Stomach (tissue), 9 donors: ENCODE results near the gene ST6GALNAC3. TPM values are rescaled to one million over a fixed set of nuclear protein-coding genes. Genes with fewer than 3 reads are reported as not detected.

Source experiments
- DNase-seq, 2 donors: peaks; one replicate each; pipeline versions ENCODE4 v3.0.0 to v3.0.0-alpha.2; 2013 to 2019
- H3K27ac ChIP-seq, 5 donors: fragments of 200-600 bp in 4 of 5; sonication (generic) in 4 of 5; one replicate each; pipeline ENCODE4 v1.5.1; 2013 to 2019; ENCODE audit warnings: mild to moderate bottlenecking in 1 of 5, moderate library complexity in 1 of 5
- H3K27me3 ChIP-seq, 3 donors: fragments of 200-600 bp; sonication (generic); one replicate each; pipeline ENCODE4 v1.5.1; 2017 to 2019; ENCODE audit warnings: mixed run types in 1 of 3
- H3K36me3 ChIP-seq, 4 donors: fragments of 200-600 bp; sonication (generic); 1 replicate in 3 of 4; 2 replicates in 1 of 4; pipeline ENCODE4 v1.5.1; 2016 to 2019
- H3K4me1 ChIP-seq, 4 donors: fragments of 200-600 bp; sonication (generic); one replicate each; pipeline ENCODE4 v1.5.1; 2016 to 2019
- H3K4me3 ChIP-seq, 4 donors: fragments of 200-600 bp; sonication (generic) in 3 of 4; one replicate each; pipeline ENCODE4 v1.5.1; 2016 to 2019; ENCODE audit warnings: mild to moderate bottlenecking in 1 of 4
- H3K9me3 ChIP-seq, 4 donors: fragments of 200-600 bp; sonication (generic); one replicate each; pipeline ENCODE4 v1.5.1; 2016 to 2019
- EP300 ChIP-seq: sonication (generic); formaldehyde crosslinking; IDR thresholded peaks from one replicate; pipeline ENCODE4 v1.6.1; 2017; ENCODE audit warnings: antibody characterized with exemption
- POLR2A ChIP-seq, 4 donors: fragments of 450-650 bp; IDR thresholded peaks; one replicate each; pipeline ENCODE4 v1.6.1; 2016; ENCODE audit warnings: antibody characterized with exemption in 4 of 4, control low read depth in 2 of 4, mild to moderate bottlenecking in 1 of 4, moderate library complexity in 1 of 4
- POLR2AphosphoS5 ChIP-seq, 3 donors: sonication (generic); formaldehyde crosslinking; IDR thresholded peaks; one replicate each; pipeline ENCODE4 v1.6.1; 2016; ENCODE audit warnings: antibody characterized with exemption in 3 of 3
- WGBS, 5 donors: extraction: QIAGEN DNeasy Blood & Tissue Kit in 3 of 5; methylation state at CpG; one replicate each; pipeline versions ENCODE4 v1.1.5 to v1.1.7; 2013 to 2018; 5-methylcytosine and 5-hydroxymethylcytosine counted together
- intact Hi-C: fragments of 100-400 bp; cut with DNase I; formaldehyde crosslinking; loops from one replicate; pipeline ENCODE4 v1.15.1; 2023; ENCODE audit warnings: low total_unique reads
- polyA plus RNA-seq, 3 donors: library from polyadenylated mRNA; stranded (reverse); fragments of 200-250 nt; gene quantifications; one replicate each; pipeline ENCODE4 v1.2.3, GENCODE V29; 2013
- total RNA-seq, 5 donors: library from RNA; depleted of rRNA; stranded (reverse); fragments of >200 nt; gene quantifications; one replicate each; pipeline versions ENCODE4 v1.1.0 to v1.2.3, GENCODE V29; 2014 to 2016
- TF ChIP-seq, protein P1 (sequence below), 7 experiments: fragments of 450-650 bp in 4 of 7; fragments of 200-600 bp in 3 of 7; sonication (generic) in 3 of 7; IDR thresholded peaks; one replicate each; pipeline ENCODE4 v1.5.1; 2016 to 2019; ENCODE audit warnings: antibody characterized with exemption in 7 of 7, control low read depth in 2 of 7, mild to moderate bottlenecking in 1 of 7
- donor health status: healthy with polysubstance abuse.
- donor health status: Bipolar disorder and iron deficiency.
- donor health status: healthy.

The ST6GALNAC3 gene
- total and polyA plus RNA-seq, 8 donors, result under 0.01 to 21.7 (median 1.2) TPM; not detected in 1

DNA sequence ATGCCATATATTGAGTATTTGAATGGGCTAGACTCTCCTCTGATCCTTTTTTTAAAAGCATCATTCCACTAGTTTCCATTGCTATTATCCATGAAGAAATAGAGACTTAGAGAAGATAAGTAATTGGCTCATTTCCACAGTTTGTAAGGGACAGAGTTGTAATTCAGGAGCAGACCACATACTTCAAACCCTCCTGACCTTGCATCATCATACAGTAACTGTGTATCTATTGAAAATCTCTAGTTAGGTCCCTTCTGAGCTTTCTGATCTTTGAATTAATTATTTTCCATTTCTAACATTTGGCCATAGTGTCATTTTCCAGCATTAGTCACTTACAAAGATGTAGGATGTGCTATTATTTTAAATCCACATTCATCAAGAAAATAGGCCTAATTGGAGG, 406.3 kb downstream of the ST6GALNAC3 start:
- intact Hi-C loops, result no loop called here
- Histone ChIP-seq H3K27me3 (no peaks in the 10 kb centered on the region), H3K27ac (no peak overlapping the region), H3K4me3 (no peak overlapping the region), H3K4me1 (no peaks in the 10 kb centered on the region), H3K36me3 (no peaks in the 10 kb centered on the region), H3K9me3 (no peaks in the 10 kb centered on the region)
- DNase-seq, result no peak
- TF ChIP-seq POLR2AphosphoS5 (IDR thresholded peaks at IDR 0.05), result no peak
- TF ChIP-seq POLR2A (IDR thresholded peaks at IDR 0.05), result no peak
- no peak for TF ChIP-seq EP300
- TF ChIP-seq, protein P1, sequence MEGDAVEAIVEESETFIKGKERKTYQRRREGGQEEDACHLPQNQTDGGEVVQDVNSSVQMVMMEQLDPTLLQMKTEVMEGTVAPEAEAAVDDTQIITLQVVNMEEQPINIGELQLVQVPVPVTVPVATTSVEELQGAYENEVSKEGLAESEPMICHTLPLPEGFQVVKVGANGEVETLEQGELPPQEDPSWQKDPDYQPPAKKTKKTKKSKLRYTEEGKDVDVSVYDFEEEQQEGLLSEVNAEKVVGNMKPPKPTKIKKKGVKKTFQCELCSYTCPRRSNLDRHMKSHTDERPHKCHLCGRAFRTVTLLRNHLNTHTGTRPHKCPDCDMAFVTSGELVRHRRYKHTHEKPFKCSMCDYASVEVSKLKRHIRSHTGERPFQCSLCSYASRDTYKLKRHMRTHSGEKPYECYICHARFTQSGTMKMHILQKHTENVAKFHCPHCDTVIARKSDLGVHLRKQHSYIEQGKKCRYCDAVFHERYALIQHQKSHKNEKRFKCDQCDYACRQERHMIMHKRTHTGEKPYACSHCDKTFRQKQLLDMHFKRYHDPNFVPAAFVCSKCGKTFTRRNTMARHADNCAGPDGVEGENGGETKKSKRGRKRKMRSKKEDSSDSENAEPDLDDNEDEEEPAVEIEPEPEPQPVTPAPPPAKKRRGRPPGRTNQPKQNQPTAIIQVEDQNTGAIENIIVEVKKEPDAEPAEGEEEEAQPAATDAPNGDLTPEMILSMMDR (IDR thresholded peaks at IDR 0.05), result no peak

DNA sequence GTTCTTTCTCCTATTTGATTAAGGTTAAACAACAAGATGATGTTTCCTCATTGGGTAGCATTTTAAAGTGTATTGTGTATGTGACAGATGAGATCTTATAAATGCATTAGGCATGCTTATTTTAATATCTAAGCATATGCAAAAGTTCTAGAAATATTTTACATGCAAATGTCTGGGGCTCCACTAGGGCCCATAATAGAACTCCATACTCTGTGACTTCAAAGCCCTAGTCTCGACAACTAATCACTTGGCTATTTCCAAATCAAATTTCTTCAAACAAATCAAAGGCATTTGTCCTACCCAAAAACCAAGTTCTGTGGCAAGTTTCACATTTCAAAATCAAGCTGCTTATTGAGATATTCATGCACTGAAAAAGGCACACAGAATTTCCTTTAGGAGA, 407.1 kb downstream of the ST6GALNAC3 start:
- Histone ChIP-seq H3K4me1 (no peaks in the 10 kb centered on the region), H3K9me3 (no peaks in the 10 kb centered on the region), H3K36me3 (no peaks in the 10 kb centered on the region), H3K4me3 (no peak overlapping the region), H3K27ac (no peak overlapping the region), H3K27me3 (no peaks in the 10 kb centered on the region)
- no peak for DNase-seq
- TF ChIP-seq POLR2AphosphoS5 (IDR thresholded peaks at IDR 0.05), result no peak
- no peak for TF ChIP-seq POLR2A (IDR thresholded peaks at IDR 0.05)
- TF ChIP-seq, protein P1 (IDR thresholded peaks at IDR 0.05), result no peak
- no peak for TF ChIP-seq EP300
- intact Hi-C loops, result no loop called here
- WGBS, 5 donors, result 83 to 95% (median 89%) methylated on average over 1 of the region's 1 CpG

DNA sequence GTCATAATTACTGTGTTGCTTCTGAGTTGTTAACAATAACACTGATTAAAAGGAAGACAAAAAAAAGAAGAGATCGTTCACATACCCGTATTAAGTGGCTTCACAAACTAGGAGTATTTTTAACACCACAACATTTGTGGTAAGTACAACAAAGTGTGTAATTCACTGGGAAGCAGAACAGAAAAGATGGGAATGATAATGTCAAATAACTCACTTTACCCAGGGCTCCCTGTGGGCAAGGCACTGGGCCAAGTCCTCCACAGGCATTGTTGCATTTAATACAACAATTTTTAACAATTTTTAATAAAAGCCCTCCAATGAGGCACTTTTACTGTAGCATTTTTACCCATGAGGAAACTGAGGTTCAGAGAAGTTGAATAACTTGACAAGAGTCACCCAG, 407.7 kb downstream of the ST6GALNAC3 start:
- Histone ChIP-seq H3K27me3 (no peaks in the 10 kb centered on the region), H3K4me3 (no peak overlapping the region), H3K36me3 (no peaks in the 10 kb centered on the region), H3K4me1 (no peaks in the 10 kb centered on the region), H3K27ac (no peak overlapping the region), H3K9me3 (no peaks in the 10 kb centered on the region)
- no peak for DNase-seq
- TF ChIP-seq POLR2AphosphoS5 (IDR thresholded peaks at IDR 0.05) (no peak), POLR2A (IDR thresholded peaks at IDR 0.05) (no peak), EP300 (no peak)
- TF ChIP-seq, protein P1 (IDR thresholded peaks at IDR 0.05), result no peak
- intact Hi-C loops, result no loop called here
- 53 to 75% (median 64%) methylated on average over 2 of the region's 2 CpGs for WGBS, 5 donors

DNA sequence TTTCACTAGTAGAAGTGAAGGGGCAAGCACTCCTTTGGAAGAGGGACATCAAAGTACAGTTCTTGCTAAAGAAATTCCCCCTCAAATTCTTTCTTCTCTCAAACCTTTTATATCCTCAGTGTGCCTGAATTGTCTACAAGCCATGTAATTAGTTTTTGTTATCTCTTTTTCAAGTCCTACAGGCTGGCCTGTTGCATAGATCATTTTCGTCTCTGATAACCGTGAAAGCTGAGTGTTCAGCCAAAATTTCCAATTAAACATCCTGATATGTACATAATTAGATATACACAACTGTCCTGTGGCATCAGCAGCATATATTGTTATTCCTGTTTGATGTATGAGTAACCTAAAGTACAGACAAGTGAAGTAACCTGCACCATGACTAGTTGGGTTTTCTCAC, 417.2 kb downstream of the ST6GALNAC3 start:
- H3K27me3 ChIP-seq, result no peaks in the 10 kb centered on the region
- H3K4me3 ChIP-seq, result no peak overlapping the region
- DNase-seq, result no peak
- no peak overlapping the region for H3K27ac ChIP-seq
- intact Hi-C loops, result no loop called here
- no peaks in the 10 kb centered on the region for H3K36me3 ChIP-seq
- H3K9me3 ChIP-seq, result no peaks in the 10 kb centered on the region
- no peaks in the 10 kb centered on the region for H3K4me1 ChIP-seq
- TF ChIP-seq, protein P1 (IDR thresholded peaks at IDR 0.05), result no peak
- TF ChIP-seq EP300 (no peak), POLR2AphosphoS5 (IDR thresholded peaks at IDR 0.05) (no peak), POLR2A (IDR thresholded peaks at IDR 0.05) (no peak)
- 81 to 92% (median 88%) methylated on average over 2 of the region's 2 CpGs for WGBS, 5 donors
